ENCODE measurements around the gene GPAM. TPM values are rescaled to one million over a fixed set of nuclear protein-coding genes. Genes with fewer than 3 reads are reported as not detected.

The GPAM gene
- total and polyA plus RNA-seq, 12 donors, result 10.7 to 36.6 (median 20.6) TPM

- WGBS, 2 donors, result 23 to 68% methylated on average over 2 of the region's 2 CpGs
- Histone ChIP-seq H3K27ac (no peak overlapping the region), H3K27me3 (no peaks in the 10 kb centered on the region), H3K9me3 (peaks cover 0 to 18% (median 6%) of the 10 kb centered on the region in 11 donors), H3K4me3 (no peak overlapping the region), H3K4me1 (peaks cover 0 to 4% (median 0%) of the 10 kb centered on the region in 9 donors), H3K36me3 (no peaks in the 10 kb centered on the region)
- DNase-seq (no peak), ATAC-seq (no peak)
- intact Hi-C loops (cut with DNase I), result no loop called here
- no peak for TF ChIP-seq CTCF (IDR thresholded peaks at IDR 0.05)
These were observed 40.2 kb upstream of the GPAM start for GRCh38 chr10:112223725-112224124.

- no peak for TF ChIP-seq CTCF (IDR thresholded peaks at IDR 0.05)
- H3K27me3 ChIP-seq, result no peaks in the 10 kb centered on the region
- peaks cover 0 to 18% (median 6%) of the 10 kb centered on the region in 11 donors for H3K9me3 ChIP-seq
- H3K36me3 ChIP-seq, result no peaks in the 10 kb centered on the region
- 82 to 86% methylated on average over 2 of the region's 2 CpGs for WGBS, 2 donors
- no peak for ATAC-seq
- peaks cover 0 to 4% (median 0%) of the 10 kb centered on the region in 9 donors for H3K4me1 ChIP-seq
- DNase-seq, result no peak
- intact Hi-C loops (cut with DNase I), result no loop called here
- no peak overlapping the region for H3K4me3 ChIP-seq
- H3K27ac ChIP-seq, result no peak overlapping the region
These were observed 39.2 kb upstream of the GPAM start for GRCh38 chr10:112222799-112223198.

GRCh38 chr10:112221545-112221944 lies 38.0 kb upstream of the GPAM start:
- Histone ChIP-seq H3K9me3 (peaks cover 0 to 18% (median 6%) of the 10 kb centered on the region in 11 donors), H3K36me3 (no peaks in the 10 kb centered on the region), H3K4me1 (no peaks in the 10 kb centered on the region), H3K4me3 (no peak overlapping the region), H3K27ac (no peak overlapping the region), H3K27me3 (peaks cover 0 to 4% (median 0%) of the 10 kb centered on the region in 7 donors)
- ATAC-seq, result no peak
- intact Hi-C loops (cut with DNase I), result no loop called here
- DNase-seq, result no peak
- WGBS, 2 donors, result 77 to 80% methylated on average over 3 of the region's 3 CpGs
- no peak for TF ChIP-seq CTCF (IDR thresholded peaks at IDR 0.05)

- intact Hi-C loops (cut with DNase I), result no loop called here
- no peak overlapping the region for H3K4me3 ChIP-seq
These were observed 35.4 kb upstream of the GPAM start for GRCh38 chr10:112218960-112219359.

More at GRCh38 chr10:112218960-112219359, 35.4 kb upstream of the GPAM start:
- DNase-seq (no peak), ATAC-seq (no peak)
- TF ChIP-seq CTCF (IDR thresholded peaks at IDR 0.05), result no peak
- H3K4me1 ChIP-seq, result peaks cover 0 to 5% (median 0%) of the 10 kb centered on the region in 9 donors
- no peaks in the 10 kb centered on the region for H3K36me3 ChIP-seq
- H3K27me3 ChIP-seq, result peaks cover 0 to 4% (median 0%) of the 10 kb centered on the region in 7 donors
- H3K9me3 ChIP-seq, result peaks cover 0 to 18% (median 6%) of the 10 kb centered on the region in 11 donors
- 55 to 64% methylated on average over 2 of the region's 2 CpGs for WGBS, 2 donors
- no peak overlapping the region for H3K27ac ChIP-seq
